CD4-positive, alpha-beta T cell (primary cell): Measurements from ENCODE around the gene GPX8. TPM values are rescaled to one million over a fixed set of nuclear protein-coding genes. Genes with fewer than 3 reads are reported as not detected.

Experiments
- ATAC-seq: fragments of 200-7000 bp; cut with Tn5 transposase; one replicate; pipeline ENCODE4 v1.10.0; 2022; ENCODE audit warnings: mild to moderate bottlenecking; ENCODE audit not compliant: poor library complexity
- CTCF ChIA-PET: fragments of 350-600 bp; sonication (Branson Sonifier 250); formaldehyde crosslinking; loops from one replicate; lab custom pipeline; 2021; ENCODE audit warnings: antibody characterized with exemption, inconsistent platforms; lab: Charles Lee
- POLR2A ChIA-PET: fragments of 350-600 bp; sonication (Branson Sonifier 250); formaldehyde crosslinking; loops from one replicate; lab custom pipeline; 2021; ENCODE audit warnings: antibody characterized with exemption, inconsistent platforms; lab: Charles Lee
- DNase-seq, 14 experiments: peaks; one replicate each; pipeline ENCODE4 v3.0.0-alpha.2; 2013 to 2020; ENCODE audit warnings: mixed read lengths in 2 of 14
- H3K27ac ChIP-seq, 2 donors: one replicate each; pipeline versions ENCODE4 v1.5.1 to v1.7.0; 2013; ENCODE audit warnings: low read length in 2 of 2, low read depth in 1 of 2, mild to moderate bottlenecking in 1 of 2
- H3K27me3 ChIP-seq, 2 experiments: 1 replicate in 1 of 2; 2 replicates in 1 of 2; pipeline versions ENCODE4 v1.6.1 to v1.7.0; 2013; ENCODE audit warnings: low read length in 2 of 2, control low read depth in 1 of 2, mild to moderate bottlenecking in 1 of 2, moderate library complexity in 1 of 2; ENCODE audit not compliant: insufficient read depth in 2 of 2, control insufficient read depth in 1 of 2
- H3K36me3 ChIP-seq: one replicate; pipeline ENCODE4 v1.6.1; 2013; ENCODE audit warnings: low read length, control low read depth; ENCODE audit not compliant: insufficient read depth
- H3K4me1 ChIP-seq: one replicate; pipeline ENCODE4 v1.6.1; 2013; ENCODE audit warnings: low read length, control low read depth; ENCODE audit not compliant: insufficient read depth
- H3K4me3 ChIP-seq: one replicate; pipeline ENCODE4 v1.5.1; 2013; ENCODE audit warnings: mild to moderate bottlenecking, low read length, moderate library complexity
- H3K9me3 ChIP-seq, 2 experiments: 1 replicate in 1 of 2; 2 replicates in 1 of 2; pipeline versions ENCODE4 v1.6.1 to v1.7.0; 2013; ENCODE audit warnings: low read length in 2 of 2, mild to moderate bottlenecking in 2 of 2, control low read depth in 1 of 2, moderate library complexity in 1 of 2; ENCODE audit not compliant: control insufficient read depth in 1 of 2, insufficient read depth in 1 of 2
- H3K27ac Mint-ChIP-seq: one replicate; pipeline ENCODE4 v1.8.0; 2020; ENCODE audit warnings: mixed read lengths
- H3K27me3 Mint-ChIP-seq: one replicate; pipeline ENCODE4 v1.8.0; 2021; ENCODE audit warnings: mixed read lengths
- H3K36me3 Mint-ChIP-seq: one replicate; pipeline ENCODE4 v1.8.0; 2021; ENCODE audit warnings: low read depth, mixed read lengths
- H3K4me1 Mint-ChIP-seq: one replicate; pipeline ENCODE4 v1.8.0; 2021; ENCODE audit warnings: low read depth, mixed read lengths
- H3K4me3 Mint-ChIP-seq: one replicate; pipeline ENCODE4 v1.8.0; 2020; ENCODE audit warnings: mild to moderate bottlenecking, mixed read lengths
- H3K9me3 Mint-ChIP-seq: one replicate; pipeline ENCODE4 v1.8.0; 2020; ENCODE audit warnings: mixed read lengths
- CTCF ChIP-seq: fragments of 200-600 bp; IDR thresholded peaks from one replicate; pipeline ENCODE4 v1.8.0; 2022; ENCODE audit warnings: antibody characterized with exemption, mild to moderate bottlenecking
- intact Hi-C, 2 experiments: fragments of 100-400 bp; cut with DNase I in 1 of 2; cut with micrococcal nuclease in 1 of 2; formaldehyde crosslinking; loops; one replicate each; pipeline versions ENCODE4 v1.15.1 to v1.9.0; 2023 to 2025; cut with DNase I, micrococcal nuclease
- total RNA-seq, 174 experiments: library from RNA in 2 of 174; stranded (reverse) in 2 of 174; gene quantifications; one replicate each; pipeline ENCODE4 v1.2.3 and lab custom pipeline; 2021 to 2026

GPX8 gene
- total RNA-seq, 2 experiments from 2014 or later, result not detected

DNA sequence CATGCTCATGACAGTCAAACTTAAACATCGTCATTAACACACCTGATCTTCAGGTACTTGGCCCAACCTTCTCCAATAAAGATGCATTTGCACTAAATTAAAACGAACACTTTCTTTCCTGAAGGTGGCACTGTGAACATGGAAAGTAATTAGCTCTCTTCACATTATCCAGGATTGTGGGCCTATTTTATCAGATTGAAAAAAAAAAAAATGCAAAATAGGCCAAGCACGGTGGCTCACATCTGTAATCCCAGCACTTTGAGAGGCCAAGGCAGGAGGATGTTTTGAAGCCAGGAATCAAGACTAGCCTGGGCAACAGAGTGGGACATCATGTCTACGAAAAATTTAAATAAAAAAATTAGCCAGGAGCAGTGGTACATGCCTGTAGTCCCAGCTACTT lies 27.4 kb downstream of the GPX8 start:
- Mint-ChIP-seq H3K27me3 (peaks cover 74% of the 10 kb centered on the region), H3K9me3 (peaks cover 1% of the 10 kb centered on the region), H3K4me3 (no peak overlapping the region), H3K27ac (no peak overlapping the region), H3K36me3 (no peaks in the 10 kb centered on the region), H3K4me1 (no peaks in the 10 kb centered on the region)
- DNase-seq, result no peak
- H3K4me1 ChIP-seq, result no peaks in the 10 kb centered on the region
- peaks cover 12 to 38% of the 10 kb centered on the region in 2 experiments for H3K27me3 ChIP-seq
- ATAC-seq, result no peak
- no peak overlapping the region for H3K4me3 ChIP-seq
- H3K36me3 ChIP-seq, result no peaks in the 10 kb centered on the region
- no peak overlapping the region for H3K27ac ChIP-seq
- no peaks in the 10 kb centered on the region for H3K9me3 ChIP-seq
- intact Hi-C loops, result no loop called here
- POLR2A ChIA-PET, result no interaction called here
- CTCF ChIA-PET, result interaction anchor here (0.6 kb wide), 1 partner anchor 10 kb away, joined by 3 read pairs; no protein-coding TSS in a partner anchor
- TF ChIP-seq CTCF, result no peak

DNA sequence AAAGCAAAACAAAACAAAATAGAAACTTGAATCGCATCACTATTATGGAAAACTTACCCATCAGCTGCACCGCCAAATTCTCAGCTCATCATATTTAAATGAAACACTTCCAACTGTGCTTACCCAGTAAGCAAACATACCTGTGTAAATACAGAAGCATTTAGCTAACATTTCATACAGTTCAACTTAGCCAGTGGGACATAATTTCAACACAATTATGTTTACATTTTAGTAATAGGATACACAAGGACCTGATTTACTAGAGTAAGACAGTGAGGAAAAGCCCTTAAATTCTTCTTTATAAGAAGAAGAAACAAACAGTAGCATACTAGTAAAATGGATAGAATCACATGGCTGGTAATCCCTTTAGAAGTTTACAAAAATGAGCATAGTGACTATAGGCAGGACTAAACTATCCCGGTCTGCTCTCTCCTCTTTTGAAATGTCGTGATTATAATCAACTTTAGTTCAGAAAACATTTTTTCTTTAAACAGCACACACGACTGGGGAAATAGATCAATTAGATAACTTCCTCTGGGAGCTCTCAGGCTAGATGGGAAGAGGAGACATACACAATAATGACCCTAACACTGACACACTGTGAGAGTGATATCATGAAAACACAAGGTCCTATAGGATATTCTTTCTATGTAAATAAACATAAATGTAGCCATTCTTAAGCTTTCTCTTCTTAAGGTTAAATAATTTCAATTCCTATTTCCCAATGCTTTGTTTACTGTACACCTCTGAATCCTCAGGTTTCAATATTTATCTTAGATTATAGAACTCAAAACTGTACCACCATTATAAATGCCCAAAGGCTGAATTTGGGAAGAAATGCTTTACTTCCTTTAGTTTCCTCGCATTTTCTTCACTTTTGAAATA lies 28.9 kb downstream of the GPX8 start:
- H3K27me3 ChIP-seq, result peaks cover 18 to 48% of the 10 kb centered on the region in 2 experiments
- ChIA-PET POLR2A (no interaction called here), CTCF (no interaction called here)
- no peaks in the 10 kb centered on the region for H3K4me1 ChIP-seq
- H3K9me3 ChIP-seq, result no peaks in the 10 kb centered on the region
- no peaks in the 10 kb centered on the region for H3K36me3 ChIP-seq
- Mint-ChIP-seq H3K36me3 (no peaks in the 10 kb centered on the region), H3K27me3 (peaks cover 76% of the 10 kb centered on the region), H3K4me1 (no peaks in the 10 kb centered on the region), H3K9me3 (no peaks in the 10 kb centered on the region), H3K27ac (no peak overlapping the region), H3K4me3 (no peak overlapping the region)
- ATAC-seq (no peak), DNase-seq (no peak)
- TF ChIP-seq CTCF, result no peak
- intact Hi-C loops, result no loop called here
- H3K4me3 ChIP-seq, result no peak overlapping the region
- no peak overlapping the region for H3K27ac ChIP-seq

GRCh38 chr5:55191165-55191564 lies 31.2 kb downstream of the GPX8 start:
- Mint-ChIP-seq H3K27me3 (peaks cover 78% of the 10 kb centered on the region), H3K36me3 (no peaks in the 10 kb centered on the region), H3K9me3 (no peaks in the 10 kb centered on the region), H3K4me3 (no peak overlapping the region), H3K27ac (no peak overlapping the region), H3K4me1 (no peaks in the 10 kb centered on the region)
- Histone ChIP-seq H3K4me3 (no peak overlapping the region), H3K4me1 (no peaks in the 10 kb centered on the region), H3K36me3 (no peaks in the 10 kb centered on the region), H3K27ac (no peak overlapping the region), H3K9me3 (no peaks in the 10 kb centered on the region), H3K27me3 (peaks cover 21 to 59% of the 10 kb centered on the region in 2 experiments)
- TF ChIP-seq CTCF, result no peak
- ATAC-seq (no peak), DNase-seq (no peak)
- intact Hi-C loops, result no loop called here
- ChIA-PET CTCF (interaction anchor here (0.7 kb wide), 1 partner anchor 20 kb away, joined by 3 read pairs; no protein-coding TSS in a partner anchor), POLR2A (no interaction called here)
